ENCODE measurements around the gene GALNT18. TPM values are rescaled to one million over a fixed set of nuclear protein-coding genes. Genes with fewer than 3 reads are reported as not detected.

Gene GALNT18
- total RNA-seq, 6 experiments from 2014 or later: 3.7 to 11.4 (median 7.8) TPM

- no peaks in the 10 kb centered on the region for H3K36me3 ChIP-seq
- intact Hi-C loops (cut with DNase I): no loop called here
- DNase-seq (no peak), ATAC-seq (no peak)
- H3K27ac ChIP-seq: no peak overlapping the region
- no peak overlapping the region for H3K4me3 ChIP-seq
- no peak for TF ChIP-seq CTCF (IDR thresholded peaks at IDR 0.05)
- no peak for TF ChIP-seq POLR2A (IDR thresholded peaks at IDR 0.05)
- WGBS (ENCODE audit: insufficient coverage, low coverage, low lambda C conversion rate, missing lambda C conversion rate): 77% methylated on average over 4 of the region's 5 CpGs
- H3K27me3 ChIP-seq: no peaks in the 10 kb centered on the region
- no peaks in the 10 kb centered on the region for H3K4me1 ChIP-seq
- no peaks in the 10 kb centered on the region for H3K9me3 ChIP-seq
Measured at GRCh38 chr11:11332141-11332710, 289.6 kb downstream of the GALNT18 start.

- H3K36me3 ChIP-seq: no peaks in the 10 kb centered on the region
- TF ChIP-seq CTCF (IDR thresholded peaks at IDR 0.05) (no peak), POLR2A (IDR thresholded peaks at IDR 0.05) (no peak)
- intact Hi-C loops (cut with DNase I): no loop called here
- ATAC-seq: no peak
- no peaks in the 10 kb centered on the region for H3K27me3 ChIP-seq
- H3K4me1 ChIP-seq: no peaks in the 10 kb centered on the region
- no peak overlapping the region for H3K27ac ChIP-seq
- 68% methylated on average over 4 of the region's 4 CpGs for WGBS (ENCODE audit: insufficient coverage, low coverage, low lambda C conversion rate, missing lambda C conversion rate)
- no peak for DNase-seq
- no peak overlapping the region for H3K4me3 ChIP-seq
- no peaks in the 10 kb centered on the region for H3K9me3 ChIP-seq
Measured at GRCh38 chr11:11329062-11329806, 292.6 kb downstream of the GALNT18 start.

GRCh38 chr11:11324090-11324489 lies 297.7 kb downstream of the GALNT18 start:
- H3K4me3 ChIP-seq: no peak overlapping the region
- DNase-seq (no peak), ATAC-seq (no peak)
- intact Hi-C loops (cut with DNase I): no loop called here
- H3K27me3 ChIP-seq: no peaks in the 10 kb centered on the region
- 64% methylated on average over 1 of the region's 1 CpG for WGBS (ENCODE audit: insufficient coverage, low coverage, low lambda C conversion rate, missing lambda C conversion rate)
- TF ChIP-seq CTCF (IDR thresholded peaks at IDR 0.05) (no peak), POLR2A (IDR thresholded peaks at IDR 0.05) (no peak)
- H3K4me1 ChIP-seq: no peaks in the 10 kb centered on the region
- H3K36me3 ChIP-seq: no peaks in the 10 kb centered on the region
- H3K9me3 ChIP-seq: no peaks in the 10 kb centered on the region
- no peak overlapping the region for H3K27ac ChIP-seq

GRCh38 chr11:11322101-11322500 lies 299.7 kb downstream of the GALNT18 start:
- ATAC-seq (no peak), DNase-seq (no peak)
- intact Hi-C loops (cut with DNase I): no loop called here
- TF ChIP-seq CTCF (IDR thresholded peaks at IDR 0.05) (no peak), POLR2A (IDR thresholded peaks at IDR 0.05) (no peak)
- Histone ChIP-seq H3K27me3 (no peaks in the 10 kb centered on the region), H3K36me3 (no peaks in the 10 kb centered on the region), H3K4me3 (no peak overlapping the region), H3K9me3 (no peaks in the 10 kb centered on the region), H3K27ac (no peak overlapping the region), H3K4me1 (no peaks in the 10 kb centered on the region)

All from right lobe of liver (tissue), 6 donors.